GM23338 (cell line): Measurements from ENCODE around the gene PICK1. TPM values are rescaled to one million over a fixed set of nuclear protein-coding genes. Genes with fewer than 3 reads are reported as not detected.
A peak's percentile ranks its signal among the peaks of the same experiment; 100 is the strongest.

Experiments used
- ATAC-seq: fragments of 200-7000 bp; cut with Tn5 transposase; 3 replicates; pipeline ENCODE4 v1.9.1; 2020
- DNase-seq: peaks from one replicate; pipeline ENCODE4 v3.0.0-alpha.2; 2015; ENCODE audit warnings: low spot score
- H2AFZ ChIP-seq: fragments of 200-600 bp; sonication (generic); 2 replicates; pipeline ENCODE4 v1.8.0; 2016; ENCODE audit warnings: antibody characterized with exemption, mild to moderate bottlenecking, moderate library complexity
- H3F3A ChIP-seq: fragments of 200-600 bp; sonication (generic); replicated peaks from 2 replicates; pipeline ENCODE4 v1.8.0; 2017; ENCODE audit warnings: antibody characterized with exemption, mixed run types, low read depth
- H3K27ac ChIP-seq: fragments of 200-600 bp; sonication (generic); 2 replicates; pipeline ENCODE4 v1.6.1; 2016; ENCODE audit warnings: low read depth
- H3K27me3 ChIP-seq: fragments of 200-600 bp; sonication (generic); 2 replicates; pipeline ENCODE4 v1.8.0; 2016; ENCODE audit warnings: mild to moderate bottlenecking, mixed run types, moderate library complexity; ENCODE audit not compliant: insufficient read depth
- H3K36me3 ChIP-seq: fragments of 200-600 bp; sonication (generic); 2 replicates; pipeline ENCODE4 v1.8.0; 2016; ENCODE audit warnings: mild to moderate bottlenecking; ENCODE audit not compliant: insufficient read depth
- H3K4me1 ChIP-seq: fragments of 200-600 bp; sonication (generic); 2 replicates; pipeline ENCODE4 v1.8.0; 2016; ENCODE audit warnings: mild to moderate bottlenecking, moderate library complexity; ENCODE audit not compliant: insufficient read depth
- H3K4me2 ChIP-seq: fragments of 200-600 bp; sonication (generic); 2 replicates; pipeline ENCODE4 v1.7.1; 2017; ENCODE audit warnings: mixed run types
- H3K4me3 ChIP-seq: fragments of 200-600 bp; sonication (generic); 2 replicates; pipeline ENCODE4 v1.6.1; 2016; ENCODE audit warnings: mixed run types
- H3K79me2 ChIP-seq: fragments of 200-600 bp; sonication (generic); replicated peaks from 2 replicates; pipeline ENCODE4 v1.8.0; 2017; ENCODE audit warnings: mild to moderate bottlenecking; ENCODE audit not compliant: insufficient read depth
- H3K9me2 ChIP-seq: fragments of 200-600 bp; sonication (generic); 2 replicates; pipeline ENCODE4 v1.8.0; 2017; ENCODE audit not compliant: insufficient read depth
- H4K20me1 ChIP-seq: fragments of 200-600 bp; sonication (generic); replicated peaks from 2 replicates; pipeline ENCODE4 v1.8.0; 2017; ENCODE audit warnings: mild to moderate bottlenecking; ENCODE audit not compliant: insufficient read depth
- H3K27ac Mint-ChIP-seq: 2 replicates; pipeline ENCODE4 v1.8.0; 2020; ENCODE audit warnings: inconsistent platforms, mild to moderate bottlenecking, moderate library complexity, mixed read lengths
- H3K27me3 Mint-ChIP-seq: 3 replicates; pipeline ENCODE4 v1.8.0; 2022; ENCODE audit warnings: low read depth, mild to moderate bottlenecking, moderate library complexity, mixed read lengths, inconsistent platforms; ENCODE audit not compliant: insufficient read depth, poor library complexity
- H3K36me3 Mint-ChIP-seq: 3 replicates; pipeline ENCODE4 v1.8.0; 2021; ENCODE audit warnings: low read depth, mild to moderate bottlenecking, inconsistent platforms, moderate library complexity, mixed read lengths
- H3K4me1 Mint-ChIP-seq: 3 replicates; pipeline ENCODE4 v1.8.0; 2020; ENCODE audit warnings: mild to moderate bottlenecking, inconsistent platforms, mixed read lengths
- H3K4me3 Mint-ChIP-seq: 3 replicates; pipeline ENCODE4 v1.8.0; 2021; ENCODE audit warnings: moderate library complexity, mild to moderate bottlenecking, inconsistent platforms, mixed read lengths
- H3K9me3 Mint-ChIP-seq: 3 replicates; pipeline ENCODE4 v1.8.0; 2020; ENCODE audit warnings: moderate library complexity, mild to moderate bottlenecking, inconsistent platforms, mixed read lengths
- CREB1 ChIP-seq: fragments of 250-450 bp; sonication (Bioruptor Pico); IDR thresholded peaks from 2 replicates; pipeline ENCODE4 v1.5.0; 2020; ENCODE audit warnings: low read depth, mild to moderate bottlenecking, moderate library complexity
- CTCF ChIP-seq, 2 experiments: fragments of 200-600 bp in 1 of 2; sonication (generic) in 1 of 2; conservative IDR thresholded peaks; 2 replicates each; pipeline versions ENCODE4 v1.5.1 to v1.6.1; 2016 to 2017; ENCODE audit warnings: antibody characterized with exemption in 2 of 2, low read depth in 2 of 2, mild to moderate bottlenecking in 2 of 2, moderate library complexity in 1 of 2
- EZH2 ChIP-seq: fragments of 200-600 bp; sonication (generic); IDR thresholded peaks from one replicate; pipeline ENCODE4 v1.8.0; 2017; ENCODE audit warnings: antibody characterized with exemption, mild to moderate bottlenecking, low read depth; ENCODE audit not compliant: unreplicated experiment
- NANOG ChIP-seq: IDR thresholded peaks from 2 replicates; pipeline ENCODE4 v1.6.1; 2016; ENCODE audit warnings: antibody characterized with exemption, borderline replicate concordance
- POLR2AphosphoS5 ChIP-seq: IDR thresholded peaks from 2 replicates; pipeline ENCODE4 v1.6.1; 2016; ENCODE audit warnings: antibody characterized with exemption, low read depth
- ZNF114 ChIP-seq: fragments of 250-450 bp; sonication (Bioruptor Pico); IDR thresholded peaks from 2 replicates; pipeline ENCODE4 v1.5.0; 2020; ENCODE audit warnings: mild to moderate bottlenecking, moderate library complexity
- ZNF331 ChIP-seq: fragments of 250-450 bp; sonication (Bioruptor Pico); IDR thresholded peaks from 2 replicates; pipeline ENCODE4 v1.5.0; 2020; ENCODE audit warnings: low read depth, mild to moderate bottlenecking, moderate library complexity
- polyA plus RNA-seq: library from polyadenylated mRNA; unstranded; fragments of >200 nt; fragmentation: Nextera tagmentation; extraction: Ambion mirVana; gene quantifications from 2 replicates; pipeline ENCODE4 v1.2.1, GENCODE V29; 2016
- total RNA-seq: library from RNA; depleted of rRNA; stranded (reverse); fragments of >200 nt; shearing (Covaris generic); gene quantifications from 2 replicates; pipeline ENCODE4 v1.2.3, GENCODE V29; 2014
- TF ChIP-seq, protein P1 (sequence below): IDR thresholded peaks from 2 replicates; pipeline ENCODE4 v1.6.1; 2016; ENCODE audit warnings: antibody characterized with exemption
- TF ChIP-seq, protein P2 (sequence below): IDR thresholded peaks from one replicate; pipeline ENCODE4 v1.6.1; 2018; ENCODE audit warnings: antibody characterized with exemption; ENCODE audit not compliant: unreplicated experiment

The PICK1 gene
- total and polyA plus RNA-seq, 2 experiments from 2014 or later, result 15.9 to 28.3 TPM

DNA sequence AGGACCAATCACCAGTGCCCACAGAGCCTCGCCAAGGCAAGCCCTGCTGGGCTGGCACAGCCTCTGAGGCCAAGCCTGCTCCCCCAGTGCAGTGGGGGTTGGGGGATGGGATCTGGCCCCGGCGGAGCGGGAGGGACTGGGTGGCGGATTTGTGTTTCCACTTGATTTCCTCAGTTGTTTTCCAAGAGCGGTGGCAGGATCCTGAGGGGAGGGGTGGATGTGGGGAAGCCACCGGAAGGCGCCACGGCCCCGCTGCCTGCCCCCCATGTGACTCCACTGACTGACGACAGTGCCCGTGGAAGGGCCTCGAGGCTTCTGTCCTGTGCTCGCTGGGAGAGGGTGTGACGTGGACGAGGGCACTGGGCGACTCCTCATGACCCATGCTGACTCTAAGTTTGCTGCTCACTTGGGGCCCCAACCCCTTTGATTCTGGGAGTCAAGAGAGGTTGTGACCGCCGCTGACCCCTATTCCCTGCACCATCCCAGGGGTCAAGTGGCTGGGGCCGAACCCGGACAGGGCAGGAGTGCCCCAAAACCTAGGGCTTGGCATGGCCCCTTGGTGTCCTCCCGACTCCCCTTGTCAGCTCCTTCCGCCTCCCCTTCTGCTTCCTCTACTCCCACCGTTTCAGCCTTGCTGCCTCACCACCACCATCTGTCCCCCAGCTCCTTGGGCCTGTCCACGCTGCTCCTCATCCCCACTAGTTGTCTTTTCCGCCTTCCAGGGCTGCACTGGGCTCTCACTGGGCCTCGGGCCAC lies 23.5 kb upstream of the PICK1 start (continued):
- TF ChIP-seq, protein P1, sequence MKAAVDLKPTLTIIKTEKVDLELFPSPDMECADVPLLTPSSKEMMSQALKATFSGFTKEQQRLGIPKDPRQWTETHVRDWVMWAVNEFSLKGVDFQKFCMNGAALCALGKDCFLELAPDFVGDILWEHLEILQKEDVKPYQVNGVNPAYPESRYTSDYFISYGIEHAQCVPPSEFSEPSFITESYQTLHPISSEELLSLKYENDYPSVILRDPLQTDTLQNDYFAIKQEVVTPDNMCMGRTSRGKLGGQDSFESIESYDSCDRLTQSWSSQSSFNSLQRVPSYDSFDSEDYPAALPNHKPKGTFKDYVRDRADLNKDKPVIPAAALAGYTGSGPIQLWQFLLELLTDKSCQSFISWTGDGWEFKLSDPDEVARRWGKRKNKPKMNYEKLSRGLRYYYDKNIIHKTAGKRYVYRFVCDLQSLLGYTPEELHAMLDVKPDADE, result no peak
- TF ChIP-seq EZH2 (no peak), ZNF114 (CRISPR knock-in tag) (no peak)

GRCh38 chr22:38034278-38034882 lies 22.8 kb upstream of the PICK1 start:
- no peak overlapping the region for H3K27ac ChIP-seq
- DNase-seq (peak; percentile 84), ATAC-seq (peak; percentile 81)
- peaks cover 28% of the 10 kb centered on the region for H3K4me1 Mint-ChIP-seq
- TF ChIP-seq ZNF331 (CRISPR knock-in tag) (no peak), POLR2AphosphoS5 (peak; percentile 29; the same call in 1 of the 2 replicates), CTCF (conservative IDR thresholded peaks at IDR 0.05; ENCODE audit: low read depth in 2 of 2) (peak in 1 of 2 experiments; percentile 22; a peak in 1 of 4 replicates)
- H3K4me2 ChIP-seq, result peak overlapping the region; percentile 68
- H3F3A ChIP-seq, result 0 out of 2 replicates have a peak, but pooled peaks cover 3% of the 10 kb centered on the region
- H3K36me3 ChIP-seq, result no peaks in the 10 kb centered on the region
- no peaks in the 10 kb centered on the region for H3K9me3 Mint-ChIP-seq
- peak overlapping the region; percentile 29 for H3K4me3 Mint-ChIP-seq
- H3K4me1 ChIP-seq, result peaks cover 17% of the 10 kb centered on the region; the same call in 1 of the 2 replicates
- no peaks in the 10 kb centered on the region for H3K79me2 ChIP-seq
- peaks cover 26% of the 10 kb centered on the region for H3K27me3 Mint-ChIP-seq
- no peaks in the 10 kb centered on the region for H3K27me3 ChIP-seq
- peak overlapping the region; percentile 82; the same call in 1 of the 2 replicates for H3K27ac Mint-ChIP-seq
- no peaks in the 10 kb centered on the region for H3K9me2 ChIP-seq
- H2AFZ ChIP-seq, result peak overlapping the region; percentile 82
- H3K36me3 Mint-ChIP-seq, result no peaks in the 10 kb centered on the region; the same call in 2 of the 3 replicates
- H4K20me1 ChIP-seq, result no peaks in the 10 kb centered on the region
- 0 out of 2 replicates have a peak overlapping the region, but pooled peaks have one; percentile 14 for H3K4me3 ChIP-seq

DNA sequence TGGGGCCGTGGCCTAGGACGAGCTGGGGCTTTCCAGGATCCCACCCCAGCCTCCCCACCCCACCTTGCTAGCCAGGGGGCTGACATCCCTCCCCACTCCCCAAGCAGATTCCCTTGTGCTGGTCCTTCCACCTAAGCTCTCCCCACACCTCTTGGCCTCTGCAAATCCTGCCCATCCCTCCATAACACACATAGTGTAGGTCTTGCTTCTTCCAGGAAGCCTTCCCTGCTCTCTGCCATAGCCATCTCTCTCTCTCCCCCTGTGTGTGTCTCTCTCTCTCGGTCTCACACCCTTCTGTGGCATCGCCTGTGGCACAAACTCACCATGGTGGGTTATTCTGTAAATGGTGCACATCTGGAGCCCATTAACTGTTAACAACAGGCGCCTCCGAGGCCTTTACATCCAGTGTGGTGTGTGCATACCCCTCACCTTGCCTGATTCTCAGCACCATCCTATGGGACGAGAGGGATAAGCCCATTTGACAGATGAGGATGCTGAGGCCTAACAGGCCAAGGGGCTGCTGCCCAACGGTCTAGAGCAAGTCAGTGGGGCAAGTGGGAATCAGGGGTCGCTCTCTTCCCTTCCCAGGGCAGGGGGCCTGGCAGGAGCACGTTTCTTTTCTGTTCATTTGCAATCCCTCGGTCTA lies 22.2 kb upstream of the PICK1 start:
- no peak overlapping the region; the same call in 2 of the 3 replicates for H3K4me3 Mint-ChIP-seq
- peak overlapping the region; percentile 24; the same call in 1 of the 2 replicates for H3K27ac Mint-ChIP-seq
- H3K36me3 Mint-ChIP-seq, result no peaks in the 10 kb centered on the region; the same call in 2 of the 3 replicates
- Histone ChIP-seq H3K4me3 (no peak overlapping the region), H3K9me2 (no peaks in the 10 kb centered on the region), H3K27ac (no peak overlapping the region), H4K20me1 (no peaks in the 10 kb centered on the region), H3K27me3 (no peaks in the 10 kb centered on the region), H3F3A (0 out of 2 replicates have a peak, but pooled peaks cover 3% of the 10 kb centered on the region), H3K79me2 (no peaks in the 10 kb centered on the region), H3K4me2 (peak overlapping the region; percentile 68; the same call in 1 of the 2 replicates), H3K4me1 (peaks cover 17% of the 10 kb centered on the region; the same call in 1 of the 2 replicates), H3K36me3 (no peaks in the 10 kb centered on the region), H2AFZ (0 out of 2 replicates have a peak overlapping the region, but pooled peaks have one; percentile 43)
- H3K4me1 Mint-ChIP-seq, result peaks cover 28% of the 10 kb centered on the region
- H3K27me3 Mint-ChIP-seq, result peaks cover 26% of the 10 kb centered on the region
- ATAC-seq (peak; percentile 14; the same call in 2 of the 3 replicates), DNase-seq (no peak)
- H3K9me3 Mint-ChIP-seq, result no peaks in the 10 kb centered on the region
- TF ChIP-seq NANOG, result no peak
- TF ChIP-seq POLR2AphosphoS5, result no peak
- TF ChIP-seq ZNF114 (CRISPR knock-in tag), result no peak
- no peak for TF ChIP-seq EZH2
- TF ChIP-seq, protein P1, result no peak
- TF ChIP-seq, protein P2, sequence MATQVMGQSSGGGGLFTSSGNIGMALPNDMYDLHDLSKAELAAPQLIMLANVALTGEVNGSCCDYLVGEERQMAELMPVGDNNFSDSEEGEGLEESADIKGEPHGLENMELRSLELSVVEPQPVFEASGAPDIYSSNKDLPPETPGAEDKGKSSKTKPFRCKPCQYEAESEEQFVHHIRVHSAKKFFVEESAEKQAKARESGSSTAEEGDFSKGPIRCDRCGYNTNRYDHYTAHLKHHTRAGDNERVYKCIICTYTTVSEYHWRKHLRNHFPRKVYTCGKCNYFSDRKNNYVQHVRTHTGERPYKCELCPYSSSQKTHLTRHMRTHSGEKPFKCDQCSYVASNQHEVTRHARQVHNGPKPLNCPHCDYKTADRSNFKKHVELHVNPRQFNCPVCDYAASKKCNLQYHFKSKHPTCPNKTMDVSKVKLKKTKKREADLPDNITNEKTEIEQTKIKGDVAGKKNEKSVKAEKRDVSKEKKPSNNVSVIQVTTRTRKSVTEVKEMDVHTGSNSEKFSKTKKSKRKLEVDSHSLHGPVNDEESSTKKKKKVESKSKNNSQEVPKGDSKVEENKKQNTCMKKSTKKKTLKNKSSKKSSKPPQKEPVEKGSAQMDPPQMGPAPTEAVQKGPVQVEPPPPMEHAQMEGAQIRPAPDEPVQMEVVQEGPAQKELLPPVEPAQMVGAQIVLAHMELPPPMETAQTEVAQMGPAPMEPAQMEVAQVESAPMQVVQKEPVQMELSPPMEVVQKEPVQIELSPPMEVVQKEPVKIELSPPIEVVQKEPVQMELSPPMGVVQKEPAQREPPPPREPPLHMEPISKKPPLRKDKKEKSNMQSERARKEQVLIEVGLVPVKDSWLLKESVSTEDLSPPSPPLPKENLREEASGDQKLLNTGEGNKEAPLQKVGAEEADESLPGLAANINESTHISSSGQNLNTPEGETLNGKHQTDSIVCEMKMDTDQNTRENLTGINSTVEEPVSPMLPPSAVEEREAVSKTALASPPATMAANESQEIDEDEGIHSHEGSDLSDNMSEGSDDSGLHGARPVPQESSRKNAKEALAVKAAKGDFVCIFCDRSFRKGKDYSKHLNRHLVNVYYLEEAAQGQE, result no peak
- TF ChIP-seq CREB1 (CRISPR knock-in tag), result no peak
